Measurements from ENCODE around the gene PFN4.

GRCh38 chr2:24085200-24085489 is 38.0 kb downstream of the PFN4 start:
- TF ChIP-seq CTCF (IDR thresholded peaks at IDR 0.05 in 4 of 5, conservative IDR thresholded peaks at IDR 0.05 in 1 of 5) = no peak
- no peak for TF ChIP-seq POLR2A (IDR thresholded peaks at IDR 0.05)
